Stomach (tissue), 9 donors: ENCODE data around the gene ATP2B2. TPM values are rescaled to one million over a fixed set of nuclear protein-coding genes. Genes with fewer than 3 reads are reported as not detected.

Experiments
- DNase-seq, 2 donors: peaks; one replicate each; pipeline versions ENCODE4 v3.0.0 to v3.0.0-alpha.2; 2013 to 2019
- H3K27ac ChIP-seq, 5 donors: fragments of 200-600 bp in 4 of 5; sonication (generic) in 4 of 5; one replicate each; pipeline ENCODE4 v1.5.1; 2013 to 2019; ENCODE audit warnings: mild to moderate bottlenecking in 1 of 5, moderate library complexity in 1 of 5
- H3K27me3 ChIP-seq, 3 donors: fragments of 200-600 bp; sonication (generic); one replicate each; pipeline ENCODE4 v1.5.1; 2017 to 2019; ENCODE audit warnings: mixed run types in 1 of 3
- H3K36me3 ChIP-seq, 4 donors: fragments of 200-600 bp; sonication (generic); 1 replicate in 3 of 4; 2 replicates in 1 of 4; pipeline ENCODE4 v1.5.1; 2016 to 2019
- H3K4me1 ChIP-seq, 4 donors: fragments of 200-600 bp; sonication (generic); one replicate each; pipeline ENCODE4 v1.5.1; 2016 to 2019
- H3K4me3 ChIP-seq, 4 donors: fragments of 200-600 bp; sonication (generic) in 3 of 4; one replicate each; pipeline ENCODE4 v1.5.1; 2016 to 2019; ENCODE audit warnings: mild to moderate bottlenecking in 1 of 4
- H3K9me3 ChIP-seq, 4 donors: fragments of 200-600 bp; sonication (generic); one replicate each; pipeline ENCODE4 v1.5.1; 2016 to 2019
- EP300 ChIP-seq: sonication (generic); formaldehyde crosslinking; IDR thresholded peaks from one replicate; pipeline ENCODE4 v1.6.1; 2017; ENCODE audit warnings: antibody characterized with exemption
- POLR2A ChIP-seq, 4 donors: fragments of 450-650 bp; IDR thresholded peaks; one replicate each; pipeline ENCODE4 v1.6.1; 2016; ENCODE audit warnings: antibody characterized with exemption in 4 of 4, control low read depth in 2 of 4, mild to moderate bottlenecking in 1 of 4, moderate library complexity in 1 of 4
- POLR2AphosphoS5 ChIP-seq, 3 donors: sonication (generic); formaldehyde crosslinking; IDR thresholded peaks; one replicate each; pipeline ENCODE4 v1.6.1; 2016; ENCODE audit warnings: antibody characterized with exemption in 3 of 3
- WGBS, 5 donors: extraction: QIAGEN DNeasy Blood & Tissue Kit in 3 of 5; methylation state at CpG; one replicate each; pipeline versions ENCODE4 v1.1.5 to v1.1.7; 2013 to 2018; 5-methylcytosine and 5-hydroxymethylcytosine counted together
- intact Hi-C: fragments of 100-400 bp; cut with DNase I; formaldehyde crosslinking; loops from one replicate; pipeline ENCODE4 v1.15.1; 2023; ENCODE audit warnings: low total_unique reads
- polyA plus RNA-seq, 3 donors: library from polyadenylated mRNA; stranded (reverse); fragments of 200-250 nt; gene quantifications; one replicate each; pipeline ENCODE4 v1.2.3, GENCODE V29; 2013
- total RNA-seq, 5 donors: library from RNA; depleted of rRNA; stranded (reverse); fragments of >200 nt; gene quantifications; one replicate each; pipeline versions ENCODE4 v1.1.0 to v1.2.3, GENCODE V29; 2014 to 2016
- TF ChIP-seq, protein P1 (sequence below), 7 experiments: fragments of 450-650 bp in 4 of 7; fragments of 200-600 bp in 3 of 7; sonication (generic) in 3 of 7; IDR thresholded peaks; one replicate each; pipeline ENCODE4 v1.5.1; 2016 to 2019; ENCODE audit warnings: antibody characterized with exemption in 7 of 7, control low read depth in 2 of 7, mild to moderate bottlenecking in 1 of 7
- donor health status: healthy with polysubstance abuse.
- donor health status: Bipolar disorder and iron deficiency.
- donor health status: healthy.

The ATP2B2 gene
- total and polyA plus RNA-seq, 8 donors, result 0.03 to 0.37 TPM; not detected in 6

GRCh38 chr3:10469441-10470119, 35.8 kb downstream of the ATP2B2 start:
- intact Hi-C loops, result no loop called here
- Histone ChIP-seq H3K27me3 (peaks cover 0 to 83% (median 33%) of the 10 kb centered on the region in 3 donors), H3K9me3 (no peaks in the 10 kb centered on the region), H3K36me3 (no peaks in the 10 kb centered on the region), H3K27ac (no peak overlapping the region), H3K4me3 (no peak overlapping the region), H3K4me1 (peaks cover 0 to 8% (median 0%) of the 10 kb centered on the region in 4 donors)
- TF ChIP-seq POLR2A (IDR thresholded peaks at IDR 0.05) (no peak), EP300 (no peak), POLR2AphosphoS5 (IDR thresholded peaks at IDR 0.05) (no peak)
- TF ChIP-seq, protein P1, sequence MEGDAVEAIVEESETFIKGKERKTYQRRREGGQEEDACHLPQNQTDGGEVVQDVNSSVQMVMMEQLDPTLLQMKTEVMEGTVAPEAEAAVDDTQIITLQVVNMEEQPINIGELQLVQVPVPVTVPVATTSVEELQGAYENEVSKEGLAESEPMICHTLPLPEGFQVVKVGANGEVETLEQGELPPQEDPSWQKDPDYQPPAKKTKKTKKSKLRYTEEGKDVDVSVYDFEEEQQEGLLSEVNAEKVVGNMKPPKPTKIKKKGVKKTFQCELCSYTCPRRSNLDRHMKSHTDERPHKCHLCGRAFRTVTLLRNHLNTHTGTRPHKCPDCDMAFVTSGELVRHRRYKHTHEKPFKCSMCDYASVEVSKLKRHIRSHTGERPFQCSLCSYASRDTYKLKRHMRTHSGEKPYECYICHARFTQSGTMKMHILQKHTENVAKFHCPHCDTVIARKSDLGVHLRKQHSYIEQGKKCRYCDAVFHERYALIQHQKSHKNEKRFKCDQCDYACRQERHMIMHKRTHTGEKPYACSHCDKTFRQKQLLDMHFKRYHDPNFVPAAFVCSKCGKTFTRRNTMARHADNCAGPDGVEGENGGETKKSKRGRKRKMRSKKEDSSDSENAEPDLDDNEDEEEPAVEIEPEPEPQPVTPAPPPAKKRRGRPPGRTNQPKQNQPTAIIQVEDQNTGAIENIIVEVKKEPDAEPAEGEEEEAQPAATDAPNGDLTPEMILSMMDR (IDR thresholded peaks at IDR 0.05), result no peak
- no peak for DNase-seq
- WGBS, 5 donors, result 15 to 27% (median 20%) methylated on average over 7 to 9 of the region's 9 CpGs

GRCh38 chr3:10468613-10469354, 36.6 kb downstream of the ATP2B2 start:
- Histone ChIP-seq H3K4me1 (peaks cover 0 to 8% (median 0%) of the 10 kb centered on the region in 4 donors), H3K9me3 (no peaks in the 10 kb centered on the region), H3K36me3 (no peaks in the 10 kb centered on the region), H3K27ac (no peak overlapping the region), H3K4me3 (no peak overlapping the region), H3K27me3 (peaks cover 0 to 81% (median 33%) of the 10 kb centered on the region in 3 donors)
- 47 to 62% (median 56%) methylated on average over 13 of the region's 13 CpGs for WGBS, 5 donors
- no peak for DNase-seq
- TF ChIP-seq POLR2AphosphoS5 (IDR thresholded peaks at IDR 0.05), result no peak
- TF ChIP-seq, protein P1 (IDR thresholded peaks at IDR 0.05), result no peak
- intact Hi-C loops, result no loop called here

- H3K9me3 ChIP-seq, result no peaks in the 10 kb centered on the region
- DNase-seq, result peak in 1 of 2 donors; percentile 34
- WGBS, 5 donors, result 49 to 57% (median 51%) methylated on average over 10 to 11 of the region's 11 CpGs
- no peak for TF ChIP-seq POLR2AphosphoS5 (IDR thresholded peaks at IDR 0.05)
- TF ChIP-seq EP300, result no peak
- TF ChIP-seq POLR2A (IDR thresholded peaks at IDR 0.05), result no peak
- TF ChIP-seq, protein P1 (IDR thresholded peaks at IDR 0.05), result no peak
- H3K27me3 ChIP-seq, result peaks cover 0 to 78% (median 33%) of the 10 kb centered on the region in 3 donors
- intact Hi-C loops, result no loop called here
- no peak overlapping the region for H3K4me3 ChIP-seq
- H3K27ac ChIP-seq, result no peak overlapping the region
- H3K36me3 ChIP-seq, result no peaks in the 10 kb centered on the region
- H3K4me1 ChIP-seq, result peaks cover 0 to 8% (median 0%) of the 10 kb centered on the region in 4 donors
Measured at GRCh38 chr3:10467904-10468612, 37.3 kb downstream of the ATP2B2 start.

- no peak for DNase-seq
- Histone ChIP-seq H3K27me3 (peaks cover 0 to 69% (median 29%) of the 10 kb centered on the region in 3 donors), H3K36me3 (no peaks in the 10 kb centered on the region), H3K4me1 (peaks cover 0 to 8% (median 0%) of the 10 kb centered on the region in 4 donors), H3K9me3 (no peaks in the 10 kb centered on the region), H3K27ac (no peak overlapping the region), H3K4me3 (no peak overlapping the region)
- TF ChIP-seq, protein P1 (IDR thresholded peaks at IDR 0.05), result no peak
- TF ChIP-seq POLR2A (IDR thresholded peaks at IDR 0.05) (no peak), POLR2AphosphoS5 (IDR thresholded peaks at IDR 0.05) (no peak), EP300 (no peak)
- WGBS, 5 donors, result 83 to 90% (median 89%) methylated on average over 5 of the region's 5 CpGs
- intact Hi-C loops, result no loop called here
Measured at GRCh38 chr3:10467204-10467603, 38.2 kb downstream of the ATP2B2 start.
